AG04449 (cell line): Measurements from ENCODE around the gene BRINP3.
"Not testable (repeated sequence)": the region's sequence is repeated elsewhere in the genome, so short reads cannot be mapped to it uniquely, and the experiment has no call there.

Experiments
- CTCF ChIA-PET: fragments of 350-600 bp; formaldehyde crosslinking; extraction: SDS; loops from one replicate; lab custom pipeline; 2021; ENCODE audit warnings: antibody characterized with exemption; lab: Yijun Ruan, JAX
- POLR2A ChIA-PET: fragments of 400-600, 350-600 bp; formaldehyde crosslinking; extraction: SDS; loops from one replicate; lab custom pipeline; 2020; ENCODE audit warnings: antibody characterized with exemption, inconsistent platforms; lab: Yijun Ruan, JAX
- DNase-seq: peaks from one replicate; pipeline ENCODE4 v3.0.0-alpha.2; 2010; ENCODE audit warnings: low read depth, low spot score
- H3K4me3 ChIP-seq: 2 replicates; pipeline ENCODE4 v1.5.1; 2011; ENCODE audit warnings: low read depth, mild to moderate bottlenecking, control low read depth, low read length
- TF ChIP-seq, protein P1 (sequence below): IDR thresholded peaks from one replicate; pipeline ENCODE4 v1.5.1; 2011; ENCODE audit warnings: mild to moderate bottlenecking, moderate library complexity, low read length, control low read depth, inconsistent platforms; ENCODE audit not compliant: insufficient read depth; ENCODE audit errors: missing control alignments

Gene BRINP3

GRCh38 chr1:190140644-190141043, 337.0 kb downstream of the BRINP3 start:
- DNase-seq, result no peak
- ChIA-PET POLR2A (no interaction called here), CTCF (no interaction called here)
- TF ChIP-seq, protein P1, sequence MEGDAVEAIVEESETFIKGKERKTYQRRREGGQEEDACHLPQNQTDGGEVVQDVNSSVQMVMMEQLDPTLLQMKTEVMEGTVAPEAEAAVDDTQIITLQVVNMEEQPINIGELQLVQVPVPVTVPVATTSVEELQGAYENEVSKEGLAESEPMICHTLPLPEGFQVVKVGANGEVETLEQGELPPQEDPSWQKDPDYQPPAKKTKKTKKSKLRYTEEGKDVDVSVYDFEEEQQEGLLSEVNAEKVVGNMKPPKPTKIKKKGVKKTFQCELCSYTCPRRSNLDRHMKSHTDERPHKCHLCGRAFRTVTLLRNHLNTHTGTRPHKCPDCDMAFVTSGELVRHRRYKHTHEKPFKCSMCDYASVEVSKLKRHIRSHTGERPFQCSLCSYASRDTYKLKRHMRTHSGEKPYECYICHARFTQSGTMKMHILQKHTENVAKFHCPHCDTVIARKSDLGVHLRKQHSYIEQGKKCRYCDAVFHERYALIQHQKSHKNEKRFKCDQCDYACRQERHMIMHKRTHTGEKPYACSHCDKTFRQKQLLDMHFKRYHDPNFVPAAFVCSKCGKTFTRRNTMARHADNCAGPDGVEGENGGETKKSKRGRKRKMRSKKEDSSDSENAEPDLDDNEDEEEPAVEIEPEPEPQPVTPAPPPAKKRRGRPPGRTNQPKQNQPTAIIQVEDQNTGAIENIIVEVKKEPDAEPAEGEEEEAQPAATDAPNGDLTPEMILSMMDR, result no peak
- H3K4me3 ChIP-seq, result no peak overlapping the region

DNA sequence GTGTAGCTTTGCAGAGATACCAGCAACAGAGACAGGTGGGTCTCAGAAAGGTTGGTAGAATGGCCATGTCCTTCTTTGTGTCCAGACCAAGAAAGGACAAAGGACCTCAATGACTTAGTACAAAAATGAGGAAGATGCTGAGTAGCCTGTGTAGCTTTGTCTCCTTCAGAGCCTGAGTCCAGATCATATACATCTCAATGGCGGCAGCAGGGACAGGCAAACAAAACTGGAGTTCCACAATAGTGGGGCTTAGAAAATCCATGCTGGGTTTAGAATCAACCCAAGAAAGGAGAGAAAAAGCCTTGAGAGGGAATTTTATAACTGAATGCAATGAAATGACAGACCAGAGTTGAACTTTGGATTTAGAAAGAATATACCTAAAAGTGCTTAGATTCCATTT, 339.0 kb downstream of the BRINP3 start:
- TF ChIP-seq, protein P1, result no peak
- POLR2A ChIA-PET, result no interaction called here
- CTCF ChIA-PET, result no interaction called here
- H3K4me3 ChIP-seq, result no peak overlapping the region
- DNase-seq, result no peak

DNA sequence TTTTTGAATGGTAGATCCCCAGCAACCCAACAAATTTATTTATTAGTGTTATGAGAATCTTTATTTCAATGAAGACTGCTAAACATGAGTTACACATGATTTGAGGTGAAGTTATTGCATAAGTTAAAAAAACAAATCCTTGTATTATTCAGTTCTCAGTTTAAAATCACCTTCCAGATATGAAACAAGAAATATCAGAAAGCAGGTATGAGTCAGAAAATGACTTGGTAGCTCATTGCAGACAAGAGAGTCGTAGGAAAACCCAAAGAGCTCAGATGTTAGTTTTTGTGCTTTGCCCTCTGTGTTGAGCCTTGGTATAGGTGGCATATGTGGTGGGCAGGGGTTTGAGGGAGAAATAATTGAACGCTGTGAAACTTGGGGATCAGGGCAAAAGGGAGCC, 339.4 kb downstream of the BRINP3 start:
- H3K4me3 ChIP-seq, result no peak overlapping the region
- ChIA-PET CTCF (no interaction called here), POLR2A (no interaction called here)
- DNase-seq, result no peak
- TF ChIP-seq, protein P1, result no peak

GRCh38 chr1:190129366-190129765, 348.3 kb downstream of the BRINP3 start:
- TF ChIP-seq, protein P1, result no peak
- H3K4me3 ChIP-seq, result no peak overlapping the region
- ChIA-PET POLR2A (no interaction called here), CTCF (no interaction called here)
- no peak for DNase-seq

DNA sequence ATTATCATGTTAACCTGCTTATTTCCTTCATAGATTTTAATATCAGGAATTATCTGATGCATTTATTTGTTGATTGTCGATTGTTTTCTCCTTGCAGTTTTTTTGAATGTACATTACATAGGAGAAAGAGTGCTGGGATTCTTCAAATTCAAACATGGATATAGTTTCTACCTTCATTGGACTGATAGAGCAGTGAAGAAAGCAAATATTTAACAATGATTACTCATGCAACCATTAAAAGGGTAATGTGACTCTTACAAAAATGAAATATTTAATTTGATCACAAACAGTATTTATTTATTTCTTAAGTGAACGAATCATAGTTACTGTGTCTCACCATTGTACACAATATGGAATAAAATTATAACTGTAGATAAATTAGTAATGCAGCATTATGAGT, 350.9 kb downstream of the BRINP3 start:
- POLR2A ChIA-PET, result no interaction called here
- H3K4me3 ChIP-seq, result no peak overlapping the region
- TF ChIP-seq, protein P1, result no peak
- DNase-seq, result no peak
- CTCF ChIA-PET, result no interaction called here

- H3K4me3 ChIP-seq, result no peak overlapping the region
- ChIA-PET POLR2A (no interaction called here), CTCF (no interaction called here)
- TF ChIP-seq, protein P1, result no peak
- no peak for DNase-seq
Observed at GRCh38 chr1:190124068-190124467, 353.6 kb downstream of the BRINP3 start.

DNA sequence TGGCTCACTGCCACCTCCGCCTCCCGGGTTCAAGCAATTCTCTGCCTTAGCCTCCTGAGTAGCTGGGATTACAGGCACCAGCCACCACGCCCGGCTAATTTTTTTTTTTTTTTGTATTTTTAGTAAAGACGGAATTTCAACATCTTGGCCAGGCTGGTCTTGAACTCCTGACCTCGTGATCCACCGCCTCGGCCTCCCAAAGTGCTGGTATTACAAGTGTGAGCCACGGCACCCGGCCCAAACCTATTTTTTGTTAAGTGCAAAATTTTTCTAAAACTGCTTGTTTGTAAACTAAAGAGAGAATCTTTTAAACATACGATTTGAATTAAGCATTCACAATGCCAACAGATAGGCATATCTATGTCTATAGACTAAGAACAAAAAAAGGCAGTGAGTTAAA, 357.1 kb downstream of the BRINP3 start:
- H3K4me3 ChIP-seq, POLR2A ChIA-PET, CTCF ChIA-PET, DNase-seq: not testable (repeated sequence)
